Activated T-cell treated with anti-CD3 and anti-CD28 coated beads for 4 hours (primary cell): Measurements from ENCODE around the gene RTEL1.

Experiments
- DNase-seq: peaks from one replicate; pipeline ENCODE4 v3.0.0-alpha.2; 2020

RTEL1 gene

GRCh38 chr20:63672666-63673065 lies 14.6 kb downstream of the RTEL1 start:
- DNase-seq, result no peak

GRCh38 chr20:63673951-63674350 lies 15.8 kb downstream of the RTEL1 start:
- no peak for DNase-seq

GRCh38 chr20:63675681-63676368 lies 17.7 kb downstream of the RTEL1 start:
- no peak for DNase-seq

GRCh38 chr20:63678071-63678470 lies 20.0 kb downstream of the RTEL1 start:
- no peak for DNase-seq

- no peak for DNase-seq
Observed at GRCh38 chr20:63678667-63679465, 20.8 kb downstream of the RTEL1 start.

GRCh38 chr20:63679799-63680305 lies 21.7 kb downstream of the RTEL1 start:
- DNase-seq, result no peak

GRCh38 chr20:63680427-63680826 lies 22.3 kb downstream of the RTEL1 start:
- no peak for DNase-seq

GRCh38 chr20:63680857-63681608 lies 22.9 kb downstream of the RTEL1 start:
- no peak for DNase-seq

GRCh38 chr20:63681609-63682142 lies 23.6 kb downstream of the RTEL1 start:
- no peak for DNase-seq

- DNase-seq, result no peak
Observed at GRCh38 chr20:63682384-63683139, 24.4 kb downstream of the RTEL1 start.

GRCh38 chr20:63685269-63686026 lies 27.3 kb downstream of the RTEL1 start:
- no peak for DNase-seq

GRCh38 chr20:63686094-63686491 lies 28.0 kb downstream of the RTEL1 start:
- no peak for DNase-seq

- DNase-seq, result peak; percentile 50
Observed at GRCh38 chr20:63686492-63687321, 28.6 kb downstream of the RTEL1 start.

GRCh38 chr20:63687419-63688178 lies 29.5 kb downstream of the RTEL1 start:
- DNase-seq, result no peak

GRCh38 chr20:63688228-63689045 lies 30.3 kb downstream of the RTEL1 start:
- DNase-seq, result no peak

- DNase-seq, result no peak
Observed at GRCh38 chr20:63689046-63690002, 31.2 kb downstream of the RTEL1 start.

GRCh38 chr20:63690003-63690897 lies 32.1 kb downstream of the RTEL1 start:
- DNase-seq, result no peak
